ENCODE results near the gene DUSP15. TPM values are rescaled to one million over a fixed set of nuclear protein-coding genes. Genes with fewer than 3 reads are reported as not detected.

DUSP15 gene
- total RNA-seq, 1 experiment from 2014 or later = 0.11 TPM

DNA sequence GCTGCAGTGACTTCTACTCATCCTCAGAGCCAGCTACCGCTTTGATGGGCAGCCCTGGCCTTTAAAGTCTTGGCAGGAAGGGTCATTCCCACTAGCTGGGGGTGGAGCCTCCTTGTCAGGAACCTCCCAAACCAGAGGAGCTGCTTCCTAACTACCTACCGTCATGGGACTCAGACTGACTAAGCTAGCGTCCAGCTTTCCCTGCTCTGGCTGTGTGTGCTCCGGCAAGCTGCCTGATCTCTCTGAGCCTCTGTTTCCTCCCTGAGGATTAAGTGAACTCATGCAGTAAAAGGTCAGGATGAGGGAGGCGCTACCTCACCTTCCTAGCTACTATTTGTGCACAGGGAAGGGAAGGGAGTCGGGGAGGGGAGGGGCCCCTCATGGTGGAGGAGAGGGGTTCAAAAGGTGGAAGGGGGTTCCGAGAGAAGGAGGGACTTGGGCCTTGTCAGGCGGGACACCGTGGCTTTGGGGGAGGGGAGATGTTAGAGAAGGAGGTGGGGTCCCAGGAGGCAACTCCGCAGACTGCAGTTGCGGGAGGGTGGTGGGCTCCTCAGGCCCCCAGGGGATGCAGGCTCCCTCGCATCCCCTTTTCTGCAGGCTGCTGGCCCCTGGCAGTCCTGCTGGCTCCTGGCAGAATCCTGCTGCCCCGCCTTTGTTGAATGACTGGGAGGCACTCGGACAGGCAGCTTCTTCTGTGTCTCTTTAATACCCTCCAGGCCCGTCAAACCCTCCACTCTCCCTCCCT is 9.8 kb downstream of the DUSP15 start:
- DNase-seq (ENCODE audit: low read depth) = no peak

DNA sequence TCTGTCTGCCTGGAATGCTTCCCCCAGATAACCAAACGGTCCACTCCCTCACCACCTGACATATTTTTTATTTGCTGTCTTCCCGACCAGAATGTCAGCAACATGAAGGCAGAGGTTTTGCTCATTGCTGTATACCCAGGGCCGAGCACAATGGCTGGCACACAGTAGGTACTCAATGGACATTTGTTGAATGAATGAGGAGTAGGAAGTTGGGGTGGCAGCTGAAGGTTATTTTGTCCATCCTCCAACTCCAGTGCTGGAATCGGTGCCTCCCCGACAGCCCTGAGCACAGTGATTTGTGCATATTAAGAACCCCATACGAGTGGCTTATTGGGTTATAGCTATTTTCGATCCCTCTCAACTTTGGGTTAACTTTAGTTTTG is 10.3 kb downstream of the DUSP15 start:
- DNase-seq (ENCODE audit: low read depth) = no peak

DNA sequence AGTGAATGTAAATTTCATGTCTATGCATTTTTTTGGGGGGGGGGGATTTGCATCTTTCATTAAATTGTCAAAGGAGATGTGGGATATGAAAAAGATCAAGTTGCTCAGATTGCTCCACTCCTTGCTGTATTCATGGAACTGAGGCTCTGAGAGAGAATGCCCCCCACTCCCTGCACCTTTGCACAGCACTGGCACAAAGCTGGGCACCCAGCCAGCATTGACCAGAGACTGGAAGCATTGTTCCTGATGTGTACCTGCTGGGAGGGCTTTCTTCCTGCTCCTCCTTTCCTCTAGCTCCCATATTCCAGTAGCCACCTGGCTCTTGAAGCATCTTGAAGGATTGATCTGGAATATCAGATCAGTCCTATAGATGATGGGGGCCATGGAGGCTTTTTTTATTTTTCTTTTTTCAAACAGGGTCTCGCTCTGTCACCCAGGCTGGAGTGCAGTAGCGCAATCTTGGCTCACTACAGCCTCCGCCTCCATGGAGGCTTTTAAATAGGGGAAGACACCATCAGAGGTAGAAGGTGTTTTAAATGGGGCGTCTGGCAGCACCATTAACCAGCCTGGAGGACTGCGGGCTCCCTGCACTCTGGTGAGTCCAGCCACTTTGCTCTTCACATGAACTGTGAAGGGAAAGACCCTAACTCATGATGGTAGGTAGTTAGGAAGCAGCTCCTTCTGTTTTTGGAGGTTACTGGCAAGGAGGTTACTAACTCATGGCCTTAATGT is 10.9 kb downstream of the DUSP15 start:
- no peak for DNase-seq (ENCODE audit: low read depth)

DNA sequence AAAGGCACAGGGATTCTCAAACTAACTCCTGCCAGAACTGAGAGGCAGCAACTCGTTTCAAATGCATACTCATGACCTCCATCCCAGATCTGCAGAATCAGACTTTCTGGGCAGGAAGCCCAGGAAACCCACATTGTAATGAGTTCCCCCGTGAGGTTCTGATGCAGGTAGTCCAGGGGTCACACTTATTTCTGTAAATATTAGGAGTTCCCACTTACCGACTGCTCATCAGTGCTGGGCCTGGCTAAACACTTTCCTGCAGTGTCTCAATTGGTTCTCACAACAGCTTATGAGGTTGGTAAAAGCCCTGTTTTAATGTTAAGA is 11.6 kb downstream of the DUSP15 start:
- no peak for DNase-seq (ENCODE audit: low read depth)

DNA sequence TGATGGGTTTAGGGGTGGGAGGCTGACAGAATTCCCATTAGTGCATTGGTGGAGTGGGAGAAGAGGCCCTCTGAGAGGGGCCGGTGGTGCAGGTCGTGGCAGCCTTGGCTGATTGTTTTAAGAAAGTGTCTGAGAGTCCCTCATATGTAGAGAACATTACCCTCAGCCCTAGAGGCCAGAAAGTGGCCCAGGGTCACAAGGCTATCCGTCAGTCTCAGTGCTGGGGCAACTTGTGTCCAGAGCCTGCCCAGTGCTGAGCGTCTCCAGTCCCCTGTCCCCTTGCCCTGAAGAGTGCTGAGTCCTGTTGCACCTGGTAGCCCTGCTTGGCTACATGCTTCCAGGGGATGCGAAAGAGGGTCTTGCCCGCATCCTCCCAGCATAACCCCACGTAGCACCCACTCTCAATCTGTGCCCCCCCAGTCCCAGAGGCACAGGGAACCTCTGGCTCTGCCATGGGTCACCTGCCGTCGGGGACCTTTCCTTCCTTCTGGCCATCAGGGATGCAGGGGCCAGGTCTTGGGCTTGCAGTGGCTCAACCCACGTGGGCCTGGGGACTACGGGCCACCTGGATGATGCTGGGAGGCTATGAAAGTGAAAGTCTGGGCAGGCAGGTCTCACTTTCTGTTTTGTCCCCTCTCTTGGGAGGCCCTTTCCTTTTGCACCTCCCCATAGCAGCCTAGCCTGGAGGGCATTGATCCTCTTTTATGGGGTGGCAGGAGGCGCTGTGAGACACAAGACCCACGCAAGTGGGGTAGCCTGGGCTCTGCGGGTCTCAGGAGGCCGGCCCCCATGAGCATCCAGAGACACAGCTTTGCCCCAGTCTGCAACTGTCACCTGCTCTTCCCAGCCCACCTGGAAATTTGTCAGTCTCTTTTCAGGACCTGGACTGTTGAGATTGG is 12.2 kb downstream of the DUSP15 start:
- no peak for DNase-seq (ENCODE audit: low read depth)

DNA sequence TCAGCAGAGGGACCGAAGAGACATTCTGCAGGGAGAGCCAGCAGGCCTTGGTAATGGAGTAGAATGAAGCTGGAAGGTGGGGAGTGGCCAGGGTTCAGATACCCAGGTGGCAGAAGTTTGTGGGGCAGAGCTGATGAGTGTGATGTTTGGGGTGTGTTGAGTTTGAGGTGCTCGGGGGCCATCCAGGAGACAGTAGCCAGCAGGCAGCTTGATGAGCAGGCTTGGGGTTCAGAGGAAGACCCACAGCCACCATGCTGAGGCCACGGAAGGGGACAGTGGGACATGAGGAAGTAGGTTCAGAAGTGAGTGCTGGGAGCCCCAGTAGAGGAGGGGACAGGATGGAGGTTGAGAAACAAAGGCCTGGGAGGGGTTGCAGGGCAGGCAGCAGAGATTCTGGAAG is 13.8 kb downstream of the DUSP15 start:
- DNase-seq (ENCODE audit: low read depth) = no peak

DNA sequence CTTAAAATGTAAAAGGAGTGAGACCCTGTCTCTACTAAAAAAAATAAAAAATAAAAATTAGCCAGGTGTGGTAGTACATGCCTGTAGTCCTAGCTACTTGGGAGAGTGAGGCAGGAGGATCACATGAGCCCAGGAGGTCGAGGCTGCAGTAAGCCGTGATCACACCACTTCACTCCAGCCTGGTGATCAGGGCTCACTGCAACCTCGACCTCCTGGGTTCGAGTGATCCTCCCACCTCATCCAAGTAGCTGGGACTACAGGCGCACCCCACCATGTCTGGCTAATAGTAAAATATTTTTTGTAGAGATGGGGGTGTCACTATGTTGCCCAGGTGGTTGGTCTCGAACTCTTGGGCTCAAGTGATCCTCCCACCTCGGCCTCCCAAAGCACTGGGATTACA is 16.8 kb downstream of the DUSP15 start:
- DNase-seq (ENCODE audit: low read depth) = no peak

DNA sequence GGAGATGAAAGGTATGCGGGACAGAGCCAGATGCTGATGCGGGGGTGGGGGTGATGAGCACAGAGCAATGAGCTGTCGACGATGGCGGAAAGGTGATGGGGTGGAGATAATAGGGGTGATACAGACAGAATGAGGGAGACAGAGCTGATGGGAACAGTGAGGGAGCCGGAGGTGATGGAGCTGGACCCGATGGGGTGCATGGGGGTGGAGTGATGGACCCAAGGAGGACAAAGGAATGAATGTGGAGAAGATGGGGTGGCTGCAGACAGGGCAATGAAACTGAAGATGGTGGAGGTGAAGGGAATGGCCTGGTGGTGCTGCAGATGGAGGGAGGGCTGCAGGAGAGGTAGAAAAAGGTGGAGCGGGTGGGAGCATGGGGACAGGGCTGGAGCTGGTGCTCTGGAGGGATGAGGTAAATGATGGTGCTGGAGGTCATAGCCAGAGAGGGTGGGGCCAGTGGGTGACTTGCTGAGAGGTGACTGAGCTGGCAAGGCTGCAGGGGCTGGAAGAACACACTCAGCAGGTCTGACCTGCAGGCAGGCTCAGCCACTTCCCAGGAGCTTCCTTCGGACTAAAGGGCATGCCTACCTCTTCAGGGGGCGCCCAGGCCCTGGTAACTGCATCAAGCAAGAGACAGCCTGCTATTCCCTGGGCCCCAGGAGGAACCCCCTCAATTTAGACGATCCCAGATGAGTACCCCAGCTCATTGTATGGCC is 18.9 kb downstream of the DUSP15 start:
- no peak for DNase-seq (ENCODE audit: low read depth)

DNA sequence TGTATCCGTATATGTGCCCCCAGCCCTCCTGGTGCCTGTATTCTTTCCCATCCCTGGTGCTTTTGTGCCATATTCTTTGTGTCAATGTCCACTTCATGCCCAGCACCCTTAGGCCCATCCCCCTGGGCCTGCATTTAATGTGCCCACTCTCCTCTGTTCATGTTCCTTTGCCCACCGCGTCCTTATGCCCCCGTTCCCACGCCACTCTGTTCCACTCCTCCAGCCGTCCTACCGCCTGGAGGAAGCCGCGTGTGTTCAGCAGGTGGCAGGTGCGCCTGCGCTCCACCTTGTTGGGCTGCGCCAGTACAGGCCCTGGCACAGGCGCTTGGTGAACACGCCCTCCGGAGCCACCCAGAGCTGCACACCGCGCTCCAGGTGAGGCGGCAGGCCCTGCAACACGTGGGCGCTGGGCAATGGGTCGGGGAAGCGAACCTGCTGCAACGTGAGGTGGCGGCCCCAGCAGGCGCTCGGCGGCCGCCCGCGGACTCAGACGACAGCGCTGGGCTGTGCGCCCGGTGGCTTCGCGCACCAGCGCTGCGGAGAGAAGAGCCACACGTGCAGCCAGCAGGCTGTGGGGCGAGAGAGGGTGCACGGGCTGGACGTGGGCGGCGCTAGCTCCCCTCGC is 20.9 kb downstream of the DUSP15 start:
- DNase-seq (ENCODE audit: low read depth) = no peak

DNA sequence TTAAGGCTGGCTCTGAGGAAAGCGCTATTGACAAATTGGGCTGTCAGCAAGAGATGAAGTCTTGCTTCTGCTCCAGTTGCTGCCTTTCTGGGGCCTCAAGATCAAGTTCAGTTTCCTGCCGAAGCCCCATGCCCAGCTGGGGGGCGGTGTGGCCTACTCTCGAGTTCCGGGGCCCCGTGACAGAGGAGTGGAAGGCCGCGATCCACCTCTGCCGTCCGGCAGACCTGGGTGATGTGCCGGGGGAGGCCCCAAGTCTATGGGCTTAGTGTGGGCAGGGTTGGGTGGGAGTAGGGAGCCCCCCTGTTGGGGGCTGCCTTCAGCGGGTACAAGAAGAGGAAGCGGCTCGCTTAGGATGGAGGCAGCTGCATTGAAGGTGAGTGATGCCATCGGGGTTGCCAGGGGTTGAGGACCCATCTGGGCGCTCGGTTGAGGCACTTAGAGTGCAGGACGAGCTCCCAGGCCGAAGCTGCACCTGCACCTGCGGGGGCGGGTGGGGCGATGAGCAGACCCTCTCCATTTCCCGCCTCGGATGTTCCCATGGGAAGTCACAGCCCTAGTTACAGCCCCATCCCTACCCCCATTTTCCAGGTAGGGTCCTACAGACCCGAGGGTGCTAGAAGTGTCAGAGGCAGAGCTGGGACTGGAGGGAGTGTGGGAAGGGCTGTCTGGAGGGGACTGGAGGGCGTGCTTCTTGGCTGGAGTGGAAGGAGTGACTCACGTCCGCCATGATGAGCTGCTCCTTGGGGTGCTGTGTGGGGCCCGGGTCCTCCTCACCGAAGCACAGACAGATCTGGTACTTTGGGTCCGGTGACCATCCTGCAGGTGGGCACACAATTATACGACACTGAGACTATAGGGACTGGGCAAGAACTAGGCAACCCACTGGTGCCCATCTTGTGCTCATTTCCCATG is 22.0 kb downstream of the DUSP15 start:
- no peak for DNase-seq (ENCODE audit: low read depth)

DNA sequence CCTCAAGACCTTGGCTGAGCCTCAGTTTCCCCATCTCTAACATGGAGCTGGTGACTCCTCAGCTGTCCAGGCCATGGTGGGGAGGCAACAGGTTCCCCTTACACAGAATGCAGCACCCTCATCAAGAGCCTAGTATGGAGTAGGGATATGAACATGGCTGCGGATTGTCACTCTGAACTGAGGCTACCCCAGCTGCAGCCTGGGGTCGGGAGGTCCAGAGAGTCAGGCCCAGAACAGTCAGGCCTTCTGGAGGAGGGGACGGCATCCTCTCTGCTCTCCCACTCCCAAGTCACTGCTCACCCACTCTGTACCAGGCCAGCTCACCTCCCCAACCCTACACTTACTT is 23.6 kb downstream of the DUSP15 start:
- no peak for DNase-seq (ENCODE audit: low read depth)

DNA sequence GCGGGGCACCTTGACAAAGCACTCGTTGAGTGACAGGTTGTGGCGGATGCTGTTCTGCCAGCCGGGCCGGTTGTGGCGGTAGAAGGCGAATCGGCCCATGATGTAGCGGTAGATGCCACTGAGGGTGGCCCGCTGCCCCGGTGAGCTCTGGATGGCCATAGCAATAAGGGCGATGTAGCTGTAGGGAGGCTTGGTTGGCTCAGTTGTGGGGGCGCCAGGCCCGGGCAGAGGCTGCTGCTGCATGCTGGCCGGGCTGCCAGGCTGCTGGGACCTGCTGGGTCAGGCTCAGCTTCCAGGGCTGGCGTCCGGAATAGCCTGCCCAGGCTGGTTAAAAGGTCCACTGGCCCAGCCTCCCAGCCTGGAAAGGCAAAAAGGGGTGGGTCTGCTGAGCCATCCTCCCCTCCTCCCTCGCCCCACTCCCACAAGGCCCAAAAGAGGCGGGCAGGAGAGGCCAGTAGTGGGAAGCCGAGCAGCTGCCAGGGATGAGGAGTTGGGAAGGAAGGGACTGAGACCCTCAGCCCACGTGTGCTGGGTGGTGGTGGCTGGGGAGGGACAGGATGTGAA is 24.9 kb downstream of the DUSP15 start, which contains the start of gene FOXS1:
Gene FOXS1 (minus strand): TSS at position 305 of the 564 bp plus-strand sequence. CDS start 62 bp downstream, at position 243.
- DNase-seq (ENCODE audit: low read depth) = no peak

DNA sequence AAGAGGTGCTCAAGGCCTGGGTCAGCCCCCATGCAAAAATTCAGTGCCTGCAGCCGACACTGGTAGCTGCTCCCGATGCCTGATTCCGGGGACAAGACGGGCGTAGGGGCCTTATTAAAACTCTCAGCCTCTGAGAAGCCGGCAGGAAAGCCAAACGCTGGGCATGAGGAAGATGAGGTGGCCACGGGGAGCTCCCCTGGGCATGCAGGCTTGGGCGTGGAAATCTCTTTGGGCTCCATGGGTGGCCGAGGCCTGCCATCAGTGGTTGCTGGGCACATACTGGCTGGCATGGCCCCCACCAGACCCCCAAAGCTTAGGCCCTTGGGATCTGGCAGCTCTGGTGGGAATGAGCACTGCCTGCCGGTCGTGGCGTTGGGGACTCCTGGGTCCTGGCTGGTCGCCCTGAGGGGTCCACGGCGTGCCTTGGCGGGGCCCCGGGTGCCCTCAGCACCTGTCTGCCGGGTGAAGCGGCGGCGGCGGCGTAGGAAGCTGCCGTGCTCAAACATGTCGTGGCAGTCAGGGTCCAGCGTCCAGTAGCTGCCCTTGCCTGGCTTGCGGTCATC is 25.5 kb downstream of the DUSP15 start:
- no peak for DNase-seq (ENCODE audit: low read depth)

DNA sequence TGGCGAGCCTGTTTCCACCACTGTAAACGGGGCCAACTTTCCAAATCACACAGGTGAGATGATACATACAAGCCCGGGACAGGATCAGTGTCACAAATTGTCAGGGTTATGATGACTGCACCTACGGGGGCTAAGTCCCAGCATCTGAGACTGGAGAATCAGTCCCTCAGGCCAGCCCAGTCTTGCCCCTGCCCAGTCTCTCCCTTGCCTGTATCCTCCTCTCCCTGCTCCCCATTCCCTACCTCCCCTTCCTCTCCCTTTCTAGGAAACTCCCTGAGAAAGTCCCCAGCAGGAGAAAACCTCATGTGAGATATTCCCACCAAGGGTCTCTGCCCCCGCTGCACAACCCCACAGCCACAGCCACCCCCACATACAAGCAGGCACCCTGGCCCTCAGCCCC is 26.4 kb downstream of the DUSP15 start:
- no peak for DNase-seq (ENCODE audit: low read depth)

DNA sequence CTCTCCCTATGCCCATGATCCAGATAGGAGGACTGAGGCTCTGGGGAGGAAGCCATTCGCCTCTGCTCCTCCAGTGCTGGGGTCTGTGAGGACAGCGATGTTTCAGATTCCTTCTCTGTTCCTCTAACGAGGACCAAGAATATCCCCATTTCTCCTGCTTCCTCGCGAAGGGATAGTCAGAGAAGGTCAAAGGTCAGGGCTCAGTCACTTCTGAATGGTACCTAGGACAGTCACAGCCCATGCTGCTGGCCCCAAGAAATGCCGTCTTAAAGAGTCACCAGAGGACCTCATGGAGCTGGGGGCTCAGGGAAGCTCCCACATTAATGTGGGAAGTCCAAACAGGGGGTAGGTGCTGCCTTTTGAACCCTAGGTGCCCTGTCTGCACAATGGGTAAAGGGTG is 27.0 kb downstream of the DUSP15 start:
- DNase-seq (ENCODE audit: low read depth) = no peak

DNA sequence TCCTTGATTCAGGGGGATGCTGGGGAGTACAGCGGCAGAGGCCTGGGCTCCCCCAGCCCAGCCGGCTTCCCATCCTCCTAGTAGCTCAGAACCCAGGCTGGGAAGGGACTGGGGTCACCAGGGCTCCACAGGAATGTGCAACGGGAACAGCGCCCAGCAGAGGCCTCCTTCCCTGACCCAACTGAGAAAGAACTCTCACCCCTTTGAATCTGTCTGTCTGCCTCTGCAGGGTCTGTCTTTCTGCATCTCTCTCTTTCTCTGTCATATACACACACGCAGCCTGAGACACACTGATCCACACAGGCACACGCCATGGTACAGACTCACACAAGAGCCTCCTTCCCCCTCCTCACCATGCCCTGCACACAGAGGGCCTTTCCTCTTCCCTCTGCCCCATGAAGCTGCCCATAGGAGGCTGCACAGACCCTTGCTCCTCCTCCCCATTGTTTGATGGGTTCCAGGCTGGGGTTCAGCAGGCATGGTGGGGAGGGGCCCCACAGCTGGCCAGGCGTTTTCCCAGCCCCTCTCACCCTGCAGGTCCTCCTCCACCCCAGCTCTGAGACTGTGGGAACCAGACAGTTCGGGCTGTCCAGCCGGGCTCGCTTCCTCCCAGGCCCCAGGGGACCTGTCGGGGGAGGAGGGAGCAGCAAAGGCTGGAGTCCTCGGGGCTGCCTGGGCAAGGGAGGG is 27.7 kb downstream of the DUSP15 start:
- no peak for DNase-seq (ENCODE audit: low read depth)

DNA sequence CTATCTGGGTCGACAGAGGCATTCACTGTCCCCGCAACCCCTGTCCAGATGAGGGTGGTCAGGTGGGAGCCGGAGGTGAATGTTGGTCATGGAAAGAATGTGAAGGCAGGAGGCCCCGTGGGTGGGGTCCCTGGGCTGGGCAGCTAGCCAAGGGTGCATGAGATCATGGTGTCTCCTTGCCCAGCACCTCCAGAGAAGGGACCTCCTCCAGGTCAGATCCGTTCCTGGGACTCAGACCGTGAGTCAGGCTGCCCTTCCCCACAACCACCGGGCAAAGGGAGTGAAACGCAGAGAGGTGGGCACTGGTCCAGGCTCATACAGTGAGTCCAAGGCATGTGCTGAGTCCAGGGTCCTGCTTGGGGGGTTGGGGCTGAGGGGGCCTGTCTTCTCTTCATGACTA is 28.4 kb downstream of the DUSP15 start:
- DNase-seq (ENCODE audit: low read depth) = no peak

DNA sequence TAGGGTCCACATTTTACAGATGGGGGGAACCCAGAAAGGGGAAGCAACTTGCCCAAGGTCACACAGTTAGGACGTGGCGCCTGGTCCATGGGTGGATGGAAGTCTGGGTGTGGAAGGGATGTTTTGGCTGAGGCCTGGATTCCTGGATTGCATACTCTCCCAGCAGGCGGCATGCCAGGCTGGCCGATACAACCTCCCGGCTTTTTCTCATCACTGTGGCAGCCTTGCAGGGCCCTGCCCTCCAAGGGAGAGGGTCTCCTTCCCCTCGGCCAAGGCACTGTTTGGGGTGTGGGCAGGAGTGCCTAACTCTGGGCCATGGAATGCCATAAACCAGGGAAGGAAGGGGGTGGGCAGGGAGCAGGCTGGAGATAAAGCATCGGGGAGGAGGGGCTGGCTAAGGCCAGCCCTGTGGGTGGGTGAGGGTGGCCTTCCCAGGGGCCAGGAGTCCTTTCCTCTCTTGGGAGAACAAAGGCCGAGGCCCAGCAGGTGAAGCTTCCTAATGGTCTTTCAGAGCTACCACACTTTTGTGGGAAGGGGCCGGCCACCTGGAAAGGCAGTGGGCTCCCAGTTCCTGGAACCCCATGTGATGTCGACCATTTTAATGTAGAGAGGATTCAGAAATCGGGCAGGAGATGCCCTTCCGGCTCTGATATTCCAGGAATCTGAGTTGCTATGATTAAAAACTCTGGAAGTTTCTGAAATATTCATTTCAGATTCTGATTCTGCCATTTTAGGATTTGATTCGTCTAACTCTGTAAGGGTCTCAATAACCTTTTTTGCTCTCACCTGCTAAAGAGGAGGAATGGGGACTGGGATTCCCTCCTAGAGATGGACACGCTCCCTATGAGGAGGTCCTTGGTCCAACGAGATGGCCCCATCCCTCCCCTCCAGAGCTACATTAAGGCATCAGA is 29.2 kb downstream of the DUSP15 start:
- DNase-seq (ENCODE audit: low read depth) = no peak
